ENCODE results near the gene CREB3L2. TPM values are rescaled to one million over a fixed set of nuclear protein-coding genes. Genes with fewer than 3 reads are reported as not detected.

CREB3L2 gene
- total and polyA plus RNA-seq, 2 of the 13 experiments (the other 11 are each of a cell fraction or from before 2014, with no cell fraction given), result 22.1 to 41.1 TPM

GRCh38 chr7:137862358-137862757, 139.5 kb downstream of the CREB3L2 start:
- peaks cover 11% of the 10 kb centered on the region for H3K9me3 ChIP-seq (ENCODE audit: low read length)
- no peaks in the 10 kb centered on the region for H3K79me2 ChIP-seq (ENCODE audit: insufficient read depth, low read length)
- CTCF ChIA-PET (ENCODE audit: low intra/inter-chr PET ratio, low total read pairs), result no interaction called here
- H3K27ac ChIP-seq (ENCODE audit: extremely low read length, insufficient read depth, low read length), result no peak overlapping the region
- no peak overlapping the region for H3K9ac ChIP-seq (ENCODE audit: insufficient read depth, low read depth, low read length)
- 88% methylated on average over 4 of the region's 4 CpGs for WGBS (ENCODE audit: low lambda C conversion rate)
- POLR2A ChIA-PET, result no interaction called here
- in situ Hi-C loops (cut with HindIII; ENCODE audit: extremely low pct_ligation_motif_present, low pct_unique_long_range_greater_than_20kb) (no loop called here), intact Hi-C loops (cut with micrococcal nuclease; ENCODE audit: unreplicated experiment) (no loop called here)
- no peak overlapping the region for H2AFZ ChIP-seq (ENCODE audit: low read length)
- H3K27me3 ChIP-seq (ENCODE audit: control insufficient read depth in 1 of 2, insufficient read depth in 2 of 2, low read length in 2 of 2), result no peaks in the 10 kb centered on the region
- ATAC-seq, result no peak
- no peaks in the 10 kb centered on the region for H4K20me1 ChIP-seq (ENCODE audit: insufficient read depth, low read length)
- no peak overlapping the region for H3K4me2 ChIP-seq (ENCODE audit: low read depth, low read length)
- DNase-seq (ENCODE audit: low spot score), result no peak
- peaks cover 13 to 31% of the 10 kb centered on the region in 2 experiments for H3K36me3 ChIP-seq (replicated peaks in 1 of 2; ENCODE audit: control insufficient read depth in 1 of 2, insufficient read depth in 2 of 2, low read length in 2 of 2)
- no TSS peak for BruUV-seq (replicated peaks)
- H3K4me3 ChIP-seq (replicated peaks in 1 of 3; ENCODE audit: insufficient read depth in 1 of 3, low read depth in 2 of 3, low read length in 3 of 3), result no peak overlapping the region
- no peaks in the 10 kb centered on the region for H3K4me1 ChIP-seq (ENCODE audit: insufficient read depth, low read length)
- FAIRE-seq, result no peak
- TF ChIP-seq, protein P1, sequence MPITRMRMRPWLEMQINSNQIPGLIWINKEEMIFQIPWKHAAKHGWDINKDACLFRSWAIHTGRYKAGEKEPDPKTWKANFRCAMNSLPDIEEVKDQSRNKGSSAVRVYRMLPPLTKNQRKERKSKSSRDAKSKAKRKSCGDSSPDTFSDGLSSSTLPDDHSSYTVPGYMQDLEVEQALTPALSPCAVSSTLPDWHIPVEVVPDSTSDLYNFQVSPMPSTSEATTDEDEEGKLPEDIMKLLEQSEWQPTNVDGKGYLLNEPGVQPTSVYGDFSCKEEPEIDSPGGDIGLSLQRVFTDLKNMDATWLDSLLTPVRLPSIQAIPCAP (CRISPR knock-in tag; IDR thresholded peaks at IDR 0.05; ENCODE audit: low read depth), result no peak
- TF ChIP-seq HNRNPK (IDR thresholded peaks at IDR 0.05; ENCODE audit: low read depth, low read length, poor library complexity, severe bottlenecking) (no peak), THYN1 (CRISPR knock-in tag; IDR thresholded peaks at IDR 0.05; ENCODE audit: borderline replicate concordance, low read depth) (no peak), LBX2 (CRISPR knock-in tag; IDR thresholded peaks at IDR 0.05; ENCODE audit: borderline replicate concordance) (no peak), ZNF800 (CRISPR knock-in tag; IDR thresholded peaks at IDR 0.05) (no peak), ARNT2 (CRISPR knock-in tag; IDR thresholded peaks at IDR 0.05; ENCODE audit: low read depth) (no peak), ASH2L (IDR thresholded peaks at IDR 0.05; ENCODE audit: insufficient read length, low read depth, low read length) (no peak), CCDC6 (CRISPR knock-in tag; IDR thresholded peaks at IDR 0.05) (no peak), ZNF30 (CRISPR knock-in tag; IDR thresholded peaks at IDR 0.05) (no peak), ZNF10 (CRISPR knock-in tag; IDR thresholded peaks at IDR 0.05; ENCODE audit: borderline replicate concordance, low read depth) (no peak), MAZ (IDR thresholded peaks at IDR 0.05; ENCODE audit: borderline replicate concordance, low read depth, low read length) (no peak), MAZ (CRISPR knock-in tag; IDR thresholded peaks at IDR 0.05; ENCODE audit: low read depth) (no peak), ZNF567 (CRISPR knock-in tag; IDR thresholded peaks at IDR 0.05; ENCODE audit: borderline replicate concordance) (no peak), GPBP1L1 (CRISPR knock-in tag; IDR thresholded peaks at IDR 0.05) (no peak), ZNF205 (CRISPR knock-in tag; IDR thresholded peaks at IDR 0.05) (no peak)
- TF ChIP-seq, protein P2, sequence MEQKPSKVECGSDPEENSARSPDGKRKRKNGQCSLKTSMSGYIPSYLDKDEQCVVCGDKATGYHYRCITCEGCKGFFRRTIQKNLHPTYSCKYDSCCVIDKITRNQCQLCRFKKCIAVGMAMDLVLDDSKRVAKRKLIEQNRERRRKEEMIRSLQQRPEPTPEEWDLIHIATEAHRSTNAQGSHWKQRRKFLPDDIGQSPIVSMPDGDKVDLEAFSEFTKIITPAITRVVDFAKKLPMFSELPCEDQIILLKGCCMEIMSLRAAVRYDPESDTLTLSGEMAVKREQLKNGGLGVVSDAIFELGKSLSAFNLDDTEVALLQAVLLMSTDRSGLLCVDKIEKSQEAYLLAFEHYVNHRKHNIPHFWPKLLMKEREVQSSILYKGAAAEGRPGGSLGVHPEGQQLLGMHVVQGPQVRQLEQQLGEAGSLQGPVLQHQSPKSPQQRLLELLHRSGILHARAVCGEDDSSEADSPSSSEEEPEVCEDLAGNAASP (CRISPR knock-in tag; IDR thresholded peaks at IDR 0.05; ENCODE audit: borderline replicate concordance), result no peak
- TF ChIP-seq, protein P3, sequence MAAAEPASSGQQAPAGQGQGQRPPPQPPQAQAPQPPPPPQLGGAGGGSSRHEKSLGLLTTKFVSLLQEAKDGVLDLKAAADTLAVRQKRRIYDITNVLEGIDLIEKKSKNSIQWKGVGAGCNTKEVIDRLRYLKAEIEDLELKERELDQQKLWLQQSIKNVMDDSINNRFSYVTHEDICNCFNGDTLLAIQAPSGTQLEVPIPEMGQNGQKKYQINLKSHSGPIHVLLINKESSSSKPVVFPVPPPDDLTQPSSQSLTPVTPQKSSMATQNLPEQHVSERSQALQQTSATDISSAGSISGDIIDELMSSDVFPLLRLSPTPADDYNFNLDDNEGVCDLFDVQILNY (CRISPR knock-in tag; conservative IDR thresholded peaks at IDR 0.05), result no peak
